RWPE2 (cell line): ENCODE measurements around the gene LSM4.

Source experiments
- ATAC-seq: fragments of 200-7000 bp; cut with Tn5 transposase; 3 replicates; pipeline ENCODE4 v1.9.1; 2021; ENCODE audit warnings: low read depth
- DNase-seq: peaks from one replicate; pipeline ENCODE4 v3.0.0-alpha.2; 2020; ENCODE audit warnings: low spot score
- H3K27ac ChIP-seq: fragments of 450-650 bp; 2 replicates; pipeline ENCODE4 v1.5.1; 2017; ENCODE audit warnings: mild to moderate bottlenecking; ENCODE audit not compliant: poor library complexity, severe bottlenecking
- H3K27me3 ChIP-seq: fragments of 250-450 bp; sonication (Bioruptor Pico); 2 replicates; pipeline ENCODE4 v1.5.1; 2021; ENCODE audit warnings: mild to moderate bottlenecking, moderate library complexity; ENCODE audit not compliant: insufficient read depth, poor library complexity, severe bottlenecking
- H3K36me3 ChIP-seq: fragments of 250-450 bp; sonication (Bioruptor Pico); 2 replicates; pipeline ENCODE4 v1.5.1; 2020; ENCODE audit warnings: low read depth, mild to moderate bottlenecking, moderate library complexity
- H3K4me1 ChIP-seq: fragments of 250-450 bp; sonication (Bioruptor Pico); 2 replicates; pipeline ENCODE4 v1.5.1; 2021; ENCODE audit warnings: mild to moderate bottlenecking, moderate library complexity; ENCODE audit not compliant: insufficient read depth, poor library complexity, severe bottlenecking
- H3K4me3 ChIP-seq: fragments of 250-450 bp; sonication (Bioruptor Pico); 2 replicates; pipeline ENCODE4 v1.5.1; 2021; ENCODE audit warnings: mild to moderate bottlenecking, moderate library complexity; ENCODE audit not compliant: severe bottlenecking
- H3K9me3 ChIP-seq: fragments of 250-450 bp; sonication (Bioruptor Pico); 2 replicates; pipeline ENCODE4 v1.5.1; 2021; ENCODE audit warnings: mild to moderate bottlenecking, moderate library complexity; ENCODE audit not compliant: severe bottlenecking
- CTCF ChIP-seq: fragments of 450-650 bp; IDR thresholded peaks from one replicate; pipeline ENCODE4 v1.5.1; 2017; ENCODE audit warnings: mild to moderate bottlenecking, moderate library complexity; ENCODE audit not compliant: poor library complexity, severe bottlenecking

LSM4 gene

GRCh38 chr19:18309525-18310064 lies 13.3 kb downstream of the LSM4 start:
- ATAC-seq, result no peak
- no peaks in the 10 kb centered on the region for H3K27me3 ChIP-seq
- peaks cover 6% of the 10 kb centered on the region for H3K4me1 ChIP-seq
- H3K9me3 ChIP-seq, result no peaks in the 10 kb centered on the region
- TF ChIP-seq CTCF, result no peak
- no peak overlapping the region for H3K27ac ChIP-seq
- H3K4me3 ChIP-seq, result no peak overlapping the region
- DNase-seq, result no peak
- peaks cover 75% of the 10 kb centered on the region for H3K36me3 ChIP-seq

- Histone ChIP-seq H3K9me3 (no peaks in the 10 kb centered on the region), H3K4me3 (no peak overlapping the region), H3K36me3 (peaks cover 68% of the 10 kb centered on the region), H3K27ac (no peak overlapping the region), H3K4me1 (peaks cover 11% of the 10 kb centered on the region), H3K27me3 (no peaks in the 10 kb centered on the region)
- DNase-seq (no peak), ATAC-seq (no peak)
- no peak for TF ChIP-seq CTCF
These were observed 13.9 kb downstream of the LSM4 start for GRCh38 chr19:18308948-18309325.

GRCh38 chr19:18308051-18308947 lies 14.6 kb downstream of the LSM4 start:
- no peak overlapping the region for H3K27ac ChIP-seq
- no peaks in the 10 kb centered on the region for H3K27me3 ChIP-seq
- no peak overlapping the region for H3K4me3 ChIP-seq
- peaks cover 62% of the 10 kb centered on the region for H3K36me3 ChIP-seq
- H3K4me1 ChIP-seq, result peaks cover 11% of the 10 kb centered on the region
- H3K9me3 ChIP-seq, result no peaks in the 10 kb centered on the region
- ATAC-seq, result no peak
- no peak for TF ChIP-seq CTCF
- no peak for DNase-seq

- Histone ChIP-seq H3K4me3 (no peak overlapping the region), H3K27ac (no peak overlapping the region), H3K27me3 (no peaks in the 10 kb centered on the region), H3K4me1 (peaks cover 11% of the 10 kb centered on the region), H3K36me3 (peaks cover 52% of the 10 kb centered on the region), H3K9me3 (no peaks in the 10 kb centered on the region)
- no peak for ATAC-seq
- no peak for DNase-seq
- no peak for TF ChIP-seq CTCF
These were observed 15.6 kb downstream of the LSM4 start for GRCh38 chr19:18307271-18307681.

GRCh38 chr19:18306888-18307260 lies 16.0 kb downstream of the LSM4 start:
- TF ChIP-seq CTCF, result no peak
- H3K36me3 ChIP-seq, result peaks cover 48% of the 10 kb centered on the region
- no peaks in the 10 kb centered on the region for H3K9me3 ChIP-seq
- no peak overlapping the region for H3K27ac ChIP-seq
- H3K27me3 ChIP-seq, result no peaks in the 10 kb centered on the region
- DNase-seq (no peak), ATAC-seq (no peak)
- peaks cover 11% of the 10 kb centered on the region for H3K4me1 ChIP-seq
- H3K4me3 ChIP-seq, result no peak overlapping the region
